Suppressor macrophage treated with lipopolysaccharide for 1 hour (primary cell): ENCODE measurements around the gene MRPL42.
"Not testable (repeated sequence)": the region's sequence is repeated elsewhere in the genome, so short reads cannot be mapped to it uniquely, and the experiment has no call there.

Source experiments
- DNase-seq, 3 donors: peaks; one replicate each; pipeline ENCODE4 v3.0.0-alpha.2; 2020 to 2022

The MRPL42 gene

GRCh38 chr12:93550748-93551611 is 83.7 kb downstream of the MRPL42 start:
- no peak for DNase-seq

DNA sequence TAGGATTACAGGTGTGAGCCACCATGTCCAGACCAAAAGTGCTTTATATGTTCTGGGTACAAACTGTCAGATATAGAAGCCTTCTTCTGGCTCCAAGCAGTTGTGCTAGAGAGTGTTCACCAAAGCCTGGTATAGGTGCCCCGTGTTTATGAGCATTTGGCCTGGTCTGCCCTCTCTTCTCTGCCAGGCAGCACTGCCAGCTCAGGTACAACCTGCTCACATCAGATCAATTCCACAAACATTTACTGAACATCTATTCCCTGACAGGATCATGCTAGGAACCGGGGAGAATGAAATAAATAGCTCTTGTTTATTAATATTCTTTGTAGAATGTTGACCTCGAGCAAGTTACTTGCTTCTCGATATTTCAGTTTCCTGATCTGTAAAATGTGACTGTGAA is 85.1 kb downstream of the MRPL42 start:
- no peak for DNase-seq

GRCh38 chr12:93557879-93558278 is 90.6 kb downstream of the MRPL42 start:
- DNase-seq: not testable (repeated sequence)

DNA sequence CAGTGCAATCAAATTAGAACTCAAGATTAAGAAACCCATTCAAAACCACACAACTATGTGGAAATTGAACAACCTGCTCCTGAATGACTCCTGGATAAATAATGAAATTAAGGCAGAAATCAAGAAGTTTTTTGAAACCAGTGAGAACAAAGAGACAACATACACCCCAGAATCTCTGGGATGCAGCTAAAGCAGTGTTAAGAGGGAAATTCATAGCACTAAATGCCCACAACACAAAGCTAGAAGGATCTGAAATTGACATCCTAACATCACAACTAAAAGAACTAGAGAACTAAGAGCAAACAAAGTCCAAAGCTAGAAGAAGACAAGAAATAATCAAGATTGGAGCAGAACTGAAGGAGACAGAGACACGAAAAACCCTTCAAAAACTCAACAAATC is 91.4 kb downstream of the MRPL42 start:
- not testable (repeated sequence) for DNase-seq

DNA sequence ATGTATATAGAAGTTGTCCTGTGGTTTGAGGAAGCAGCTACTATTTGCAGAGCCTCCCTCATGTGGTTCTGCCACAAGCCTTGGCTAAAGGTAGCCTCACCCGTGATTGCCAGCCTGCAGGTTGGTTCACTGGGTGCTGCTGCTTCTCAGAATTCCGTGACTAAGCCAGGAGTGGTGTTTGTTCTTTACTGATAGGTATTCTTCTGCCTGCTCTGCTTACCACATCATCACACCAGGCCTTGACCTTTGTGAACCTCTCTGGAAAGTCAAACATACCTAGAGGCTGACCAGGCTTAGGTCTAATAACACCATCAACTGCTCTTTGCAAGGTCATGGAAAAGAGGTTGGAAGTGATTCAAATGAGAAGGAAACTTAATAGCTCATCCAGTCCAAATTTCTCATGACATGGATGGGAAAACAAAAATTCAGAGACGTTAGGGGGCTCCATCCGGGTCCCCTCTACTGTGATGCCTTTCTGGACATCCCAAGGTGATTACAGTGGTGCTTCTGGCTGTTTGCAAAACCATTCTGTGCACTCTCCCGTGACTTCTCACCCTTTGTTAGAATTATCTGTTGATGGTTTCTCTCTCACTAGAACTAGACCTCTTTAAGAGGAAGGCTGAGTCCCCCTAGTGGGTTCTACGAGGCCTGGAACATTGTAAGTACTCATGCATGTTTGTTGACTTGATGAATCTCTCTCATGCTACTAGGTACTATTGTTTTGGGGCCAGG is 96.7 kb downstream of the MRPL42 start:
- no peak for DNase-seq

DNA sequence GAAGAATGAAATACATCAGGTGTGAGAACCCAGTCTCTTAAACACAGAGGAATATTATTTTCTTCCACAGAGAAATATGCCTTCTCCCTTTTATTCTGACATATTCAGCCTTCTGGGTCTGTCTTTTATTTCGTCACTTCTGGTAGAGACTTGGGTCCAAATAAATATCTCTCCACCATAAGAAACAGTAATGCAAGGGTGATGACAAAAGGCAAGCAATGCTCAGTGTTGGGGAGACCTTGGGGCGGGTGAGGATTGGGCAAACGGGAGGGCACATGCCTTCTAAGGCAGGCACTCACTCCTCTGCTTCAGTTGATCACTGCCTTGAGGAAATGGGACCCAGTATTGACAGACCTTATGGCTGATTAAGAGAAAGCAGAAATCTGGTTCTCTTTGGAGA is 98.4 kb downstream of the MRPL42 start:
- no peak for DNase-seq
